PC-3 (cell line): ENCODE results near the gene MAN2A2.

Source experiments
- CTCF ChIP-seq: fragments of 300-600 bp; sonication (generic); conservative IDR thresholded peaks from 2 replicates; pipeline ENCODE4 v1.5.1; 2017; ENCODE audit warnings: antibody characterized with exemption, low read depth, mild to moderate bottlenecking, low read length
- EZH2 ChIP-seq: fragments of 300-600 bp; sonication (generic); IDR thresholded peaks from one replicate; pipeline ENCODE4 v1.6.1; 2017; ENCODE audit warnings: antibody characterized with exemption, mild to moderate bottlenecking, low read length; ENCODE audit not compliant: unreplicated experiment
- EZH2phosphoT487 ChIP-seq: fragments of 300-600 bp; sonication (generic); IDR thresholded peaks from 2 replicates; pipeline ENCODE4 v1.6.1; 2018; ENCODE audit warnings: mild to moderate bottlenecking, antibody characterized with exemption, low read length, borderline replicate concordance

- no peak for TF ChIP-seq EZH2phosphoT487
- no peak for TF ChIP-seq CTCF
- TF ChIP-seq EZH2 = no peak
Observed at GRCh38 chr15:90892498-90893174, 10.5 kb upstream of the MAN2A2 start.
